ENCODE results near the gene BCAS3. TPM values are rescaled to one million over a fixed set of nuclear protein-coding genes. Genes with fewer than 3 reads are reported as not detected.

The BCAS3 gene
- polyA plus RNA-seq, 3 donors: 10.3 to 19.1 (median 14.7) TPM

DNA sequence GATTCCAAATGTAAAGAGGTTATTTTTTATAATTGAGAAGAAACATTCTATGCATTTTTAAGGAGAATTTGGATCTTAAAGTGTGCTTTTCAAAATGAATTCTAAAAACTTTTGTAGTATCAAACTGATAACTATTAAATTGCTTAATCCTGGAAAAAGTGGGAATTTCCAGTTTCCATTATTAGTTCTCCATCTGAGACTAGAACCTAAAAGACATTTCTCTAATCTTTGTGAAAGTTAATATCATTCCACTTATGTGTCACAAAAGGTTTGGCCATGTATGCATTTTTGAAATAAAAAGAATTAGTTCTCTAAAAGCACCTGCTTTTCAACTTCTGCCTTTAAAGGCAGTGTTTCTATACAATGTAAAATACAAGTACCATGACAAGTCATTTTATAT, 155.0 kb downstream of the BCAS3 start:
- no peak overlapping the region for H2AFZ ChIP-seq (ENCODE audit: insufficient read depth, low read depth, low read length, poor library complexity, severe bottlenecking)
- Mint-ChIP-seq H3K4me1 (no peaks in the 10 kb centered on the region), H3K27ac (no peak overlapping the region), H3K27me3 (ENCODE audit: low read depth in 3 of 3) (peaks cover 0 to 2% (median 1%) of the 10 kb centered on the region in 3 donors), H3K4me3 (no peak overlapping the region), H3K36me3 (no peaks in the 10 kb centered on the region), H3K9me3 (no peaks in the 10 kb centered on the region)
- no peaks in the 10 kb centered on the region for H3K27me3 ChIP-seq (ENCODE audit: control insufficient read depth in 2 of 2, insufficient read depth in 2 of 2, low read length in 2 of 2)
- TF ChIP-seq CTCF (IDR thresholded peaks at IDR 0.05): no peak
- intact Hi-C loops (cut with micrococcal nuclease): no loop called here
- no peaks in the 10 kb centered on the region for H3K36me3 ChIP-seq (replicated peaks in 1 of 2; ENCODE audit: control insufficient read depth in 1 of 2, insufficient read depth in 2 of 2, low read length in 2 of 2)
- no peaks in the 10 kb centered on the region for H3K4me1 ChIP-seq (ENCODE audit: control insufficient read depth in 1 of 2, insufficient read depth in 2 of 2, low read length in 2 of 2)
- no peak overlapping the region for H3K4me2 ChIP-seq (replicated peaks; ENCODE audit: extremely low read depth, low read length, poor library complexity, severe bottlenecking)
- H3K79me2 ChIP-seq (ENCODE audit: insufficient read depth, low read length): no peaks in the 10 kb centered on the region
- H3K27ac ChIP-seq (ENCODE audit: low read depth in 1 of 2, low read length in 2 of 2): no peak overlapping the region
- H4K20me1 ChIP-seq (ENCODE audit: insufficient read depth, low read length): no peaks in the 10 kb centered on the region
- no peak overlapping the region for H3K9ac ChIP-seq (ENCODE audit: insufficient read depth, low read length, poor library complexity, severe bottlenecking)
- DNase-seq: no peak
- H3K9me3 ChIP-seq (replicated peaks in 1 of 2; ENCODE audit: control insufficient read depth in 1 of 2, insufficient read depth in 1 of 2, low read length in 2 of 2): no peaks in the 10 kb centered on the region
- H3K4me3 ChIP-seq (replicated peaks in 1 of 3; ENCODE audit: low read depth in 2 of 3, low read length in 3 of 3): no peak overlapping the region

DNA sequence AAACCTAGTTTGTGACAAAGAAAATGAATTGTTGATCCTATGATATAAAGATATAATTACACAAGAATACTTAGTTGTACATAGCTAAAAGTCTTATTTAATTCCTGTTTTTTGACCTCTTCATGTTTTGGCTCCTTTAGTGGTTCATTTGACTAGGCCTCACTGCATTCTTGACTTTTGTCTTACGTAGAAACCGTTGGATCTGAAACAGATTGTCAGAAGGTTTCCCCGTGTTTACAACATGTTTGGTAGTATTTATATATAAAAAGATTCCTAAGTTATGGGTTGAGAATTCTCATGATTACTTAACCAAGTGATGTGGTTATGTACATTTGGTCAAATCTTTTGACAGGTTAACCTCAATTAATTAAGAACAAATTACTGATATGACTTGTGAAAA, 162.8 kb downstream of the BCAS3 start:
- no peaks in the 10 kb centered on the region for H3K4me1 ChIP-seq (ENCODE audit: control insufficient read depth in 1 of 2, insufficient read depth in 2 of 2, low read length in 2 of 2)
- no peak overlapping the region for H3K9ac ChIP-seq (ENCODE audit: insufficient read depth, low read length, poor library complexity, severe bottlenecking)
- no peaks in the 10 kb centered on the region for H3K27me3 ChIP-seq (ENCODE audit: control insufficient read depth in 2 of 2, insufficient read depth in 2 of 2, low read length in 2 of 2)
- no peaks in the 10 kb centered on the region for H3K4me1 Mint-ChIP-seq
- H3K36me3 Mint-ChIP-seq: peaks cover 0 to 3% of the 10 kb centered on the region in 2 donors
- H3K36me3 ChIP-seq (replicated peaks in 1 of 2; ENCODE audit: control insufficient read depth in 1 of 2, insufficient read depth in 2 of 2, low read length in 2 of 2): no peaks in the 10 kb centered on the region
- TF ChIP-seq CTCF (IDR thresholded peaks at IDR 0.05): no peak
- H2AFZ ChIP-seq (ENCODE audit: insufficient read depth, low read depth, low read length, poor library complexity, severe bottlenecking): no peak overlapping the region
- no peak overlapping the region for H3K4me2 ChIP-seq (replicated peaks; ENCODE audit: extremely low read depth, low read length, poor library complexity, severe bottlenecking)
- WGBS (ENCODE audit: insufficient coverage): no CpG with 5 or more reads among the region's 3 CpGs
- DNase-seq: no peak
- H3K27me3 Mint-ChIP-seq (ENCODE audit: low read depth in 3 of 3): peaks cover 0 to 3% (median 0%) of the 10 kb centered on the region in 3 donors
- no peaks in the 10 kb centered on the region for H3K79me2 ChIP-seq (ENCODE audit: insufficient read depth, low read length)
- H3K9me3 Mint-ChIP-seq: peaks cover 0 to 3% (median 0%) of the 10 kb centered on the region in 7 donors
- H3K9me3 ChIP-seq (replicated peaks in 1 of 2; ENCODE audit: control insufficient read depth in 1 of 2, insufficient read depth in 1 of 2, low read length in 2 of 2): no peaks in the 10 kb centered on the region
- intact Hi-C loops (cut with micrococcal nuclease): no loop called here
- no peak overlapping the region for H3K27ac ChIP-seq (ENCODE audit: low read depth in 1 of 2, low read length in 2 of 2)
- H3K4me3 Mint-ChIP-seq: no peak overlapping the region
- H3K27ac Mint-ChIP-seq: no peak overlapping the region
- H4K20me1 ChIP-seq (ENCODE audit: insufficient read depth, low read length): no peaks in the 10 kb centered on the region
- H3K4me3 ChIP-seq (replicated peaks in 1 of 3; ENCODE audit: low read depth in 2 of 3, low read length in 3 of 3): no peak overlapping the region

Data from CD14-positive monocyte (primary cell).